Heart left ventricle (tissue), 16 donors: ENCODE results near the gene PACRG. TPM values are rescaled to one million over a fixed set of nuclear protein-coding genes. Genes with fewer than 3 reads are reported as not detected.

ENCODE experiments used
- ATAC-seq, 4 donors: fragments of 200-7000 bp; cut with Tn5 transposase; one replicate each; pipeline ENCODE4 v1.9.1; 2020 to 2022; ENCODE audit warnings: moderate library complexity in 4 of 4, mild to moderate bottlenecking in 3 of 4, moderate number of reproducible peaks in 1 of 4
- DNase-seq, 5 donors: peaks; one replicate each; pipeline ENCODE4 v3.0.0-alpha.2; 2020
- H3K27ac ChIP-seq, 12 donors: fragments of 200-600 bp; sonication (generic) in 4 of 12; one replicate each; pipeline versions ENCODE4 v1.5.0 to v1.8.0; 2016 to 2022; ENCODE audit warnings: mild to moderate bottlenecking in 2 of 12
- H3K27me3 ChIP-seq, 9 donors: fragments of 200-600 bp; sonication (generic) in 2 of 9; one replicate each; pipeline versions ENCODE4 v1.5.1 to v1.8.0; 2016 to 2022; ENCODE audit warnings: mild to moderate bottlenecking in 3 of 9
- H3K36me3 ChIP-seq, 9 donors: fragments of 200-600 bp; sonication (generic) in 2 of 9; one replicate each; pipeline versions ENCODE4 v1.5.0 to v1.8.0; 2018 to 2022; ENCODE audit warnings: mild to moderate bottlenecking in 2 of 9
- H3K4me1 ChIP-seq, 12 donors: fragments of 200-600 bp; sonication (generic) in 4 of 12; one replicate each; pipeline versions ENCODE4 v1.5.0 to v1.8.0; 2016 to 2022; ENCODE audit warnings: mild to moderate bottlenecking in 3 of 12
- H3K4me3 ChIP-seq, 12 donors: fragments of 200-600 bp; sonication (generic) in 4 of 12; one replicate each; pipeline versions ENCODE4 v1.5.0 to v1.8.0; 2017 to 2022; ENCODE audit warnings: mild to moderate bottlenecking in 9 of 12, moderate library complexity in 4 of 12
- H3K9me3 ChIP-seq, 12 donors: fragments of 200-600 bp; sonication (generic) in 4 of 12; one replicate each; pipeline versions ENCODE4 v1.5.0 to v1.8.0; 2016 to 2022; ENCODE audit warnings: mild to moderate bottlenecking in 1 of 12
- CTCF ChIP-seq, 12 donors: fragments of 200-600 bp; sonication (generic) in 4 of 12; IDR thresholded peaks; one replicate each; pipeline versions ENCODE4 v1.5.0 to v1.8.0; 2018 to 2022; ENCODE audit warnings: antibody characterized with exemption in 12 of 12, mild to moderate bottlenecking in 5 of 12
- POLR2A ChIP-seq, 2 donors: fragments of 450-650 bp; IDR thresholded peaks; one replicate each; pipeline ENCODE4 v1.6.1; 2017; ENCODE audit warnings: antibody characterized with exemption in 2 of 2, mild to moderate bottlenecking in 2 of 2, moderate library complexity in 2 of 2
- WGBS, 4 donors: extraction: QIAGEN DNeasy Blood & Tissue Kit in 2 of 4; methylation state at CpG; one replicate each; pipeline versions ENCODE4 v1.1.5 to v1.1.7; 2013 to 2018; 5-methylcytosine and 5-hydroxymethylcytosine counted together
- intact Hi-C, 10 donors: fragments of 100-400 bp; cut with DNase I; formaldehyde crosslinking; loops; one replicate each; pipeline versions ENCODE4 v1.11.1 to v1.14.2; 2022
- polyA plus RNA-seq, 2 donors: library from polyadenylated mRNA; stranded (reverse); fragments of 200-250 nt; gene quantifications; one replicate each; pipeline ENCODE4 v1.2.3, GENCODE V29; 2013
- total RNA-seq, 9 donors: library from RNA; depleted of rRNA in 2 of 9; stranded (reverse); fragments of >200 nt in 2 of 9; fragmentation: NEBNext Ultra II Directional in 3 of 9; extraction: Animal tissue kit (Norgen Biotek cat#: 25700) in 3 of 9; gene quantifications; one replicate each; pipeline versions ENCODE4 v1.1.0 to v1.2.4, GENCODE V29; 2016 to 2023
- donor health status: ischemic (EF 13 %, LVEDD 7.1; RV severe dilation, severe dysfunction).
- donor health status: healthy with polysubstance abuse.
- donor health status: DM: no; HTN: yes; CAD: no.
- donor health status: DM: no; HTN: no; CAD: no.
- donor health status: ischemic (EF 25% LVEDD 6.9; RV normal size, moderate dysfunction).
- donor health status: ischemic (EF 25% LVEDD 5.7; RV mildly dilated, moderate dysfunction).
- donor health status: healthy.
- donor health status: DM: yes; HTN: yes; CAD: no.
- donor health status: ischemic (EF 35%, LVEDD 5.7; RV mildly dilated, moderate dysfunction).
- donor health status: nonischemic (EF 11% LVEDD 7.7; RV severe dilation, severe dysfunction).
- donor health status: DM: yes; HTN: yes; CAD: no.
- donor health status: PGD.
- donor health status: ischemic (EF 29% LVEDD 5.4; RV normal size, mild dysfunction).
- donor health status: nonischemic (EF 23%, LVEDD 6.1; RV moderate dilation, normal function).

PACRG gene
- total and polyA plus RNA-seq, 11 donors = 2.0 to 83.3 (median 11.8) TPM

- Histone ChIP-seq H3K36me3 (no peaks in the 10 kb centered on the region), H3K27ac (no peak overlapping the region), H3K27me3 (peaks cover 0 to 4% (median 0%) of the 10 kb centered on the region in 9 donors), H3K4me1 (peaks cover 0 to 5% (median 0%) of the 10 kb centered on the region in 12 donors), H3K9me3 (no peaks in the 10 kb centered on the region), H3K4me3 (no peak overlapping the region)
- no peak for TF ChIP-seq POLR2A (IDR thresholded peaks at IDR 0.05)
- no peak for TF ChIP-seq CTCF (IDR thresholded peaks at IDR 0.05)
- intact Hi-C loops = no loop called here
- 91 to 95% (median 94%) methylated on average over 6 of the region's 6 CpGs for whole genome bisulfite sequencing, 4 donors
- ATAC-seq = no peak
- DNase-seq = no peak
Measured at GRCh38 chr6:163152701-163153100, 424.9 kb downstream of the PACRG start.

- DNase-seq = no peak
- WGBS, 4 donors = 96 to 99% (median 98%) methylated on average over 1 of the region's 1 CpG
- no peaks in the 10 kb centered on the region for H3K27me3 ChIP-seq
- H3K36me3 ChIP-seq = no peaks in the 10 kb centered on the region
- no peaks in the 10 kb centered on the region for H3K9me3 ChIP-seq
- H3K4me3 ChIP-seq = no peak overlapping the region
- H3K27ac ChIP-seq = no peak overlapping the region
- intact Hi-C loops = no loop called here
- no peak for ATAC-seq
- TF ChIP-seq POLR2A (IDR thresholded peaks at IDR 0.05) = no peak
- no peak for TF ChIP-seq CTCF (IDR thresholded peaks at IDR 0.05)
- H3K4me1 ChIP-seq = peaks cover 0 to 6% (median 0%) of the 10 kb centered on the region in 12 donors
Measured at GRCh38 chr6:163159110-163159509, 431.3 kb downstream of the PACRG start.

GRCh38 chr6:163159689-163160088 lies 431.9 kb downstream of the PACRG start:
- Histone ChIP-seq H3K4me3 (no peak overlapping the region), H3K27me3 (no peaks in the 10 kb centered on the region), H3K4me1 (peaks cover 0 to 6% (median 0%) of the 10 kb centered on the region in 12 donors), H3K36me3 (no peaks in the 10 kb centered on the region), H3K9me3 (no peaks in the 10 kb centered on the region), H3K27ac (no peak overlapping the region)
- no peak for TF ChIP-seq POLR2A (IDR thresholded peaks at IDR 0.05)
- TF ChIP-seq CTCF (IDR thresholded peaks at IDR 0.05) = no peak
- no peak for DNase-seq
- WGBS, 4 donors = 44 to 61% (median 57%) methylated on average over 10 of the region's 10 CpGs
- intact Hi-C loops = loop anchor here in 2 of 10 donors (10.0 kb wide), 1 partner anchor 305 kb away; no protein-coding TSS in a partner anchor
- ATAC-seq = peak in 2 of 4 donors; percentile 50 to 57

- H3K27me3 ChIP-seq = no peaks in the 10 kb centered on the region
- H3K9me3 ChIP-seq = no peaks in the 10 kb centered on the region
- H3K27ac ChIP-seq = no peak overlapping the region
- no peak overlapping the region for H3K4me3 ChIP-seq
- ATAC-seq (no peak), DNase-seq (no peak)
- peaks cover 0 to 5% (median 0%) of the 10 kb centered on the region in 12 donors for H3K4me1 ChIP-seq
- intact Hi-C loops = loop anchor here in 2 of 10 donors (10.0 kb wide), 1 partner anchor 307 kb away; no protein-coding TSS in a partner anchor
- H3K36me3 ChIP-seq = no peaks in the 10 kb centered on the region
- WGBS, 4 donors = 88 to 95% (median 92%) methylated on average over 11 of the region's 11 CpGs
- TF ChIP-seq CTCF (IDR thresholded peaks at IDR 0.05) = no peak
- no peak for TF ChIP-seq POLR2A (IDR thresholded peaks at IDR 0.05)
Measured at GRCh38 chr6:163162007-163162873, 434.5 kb downstream of the PACRG start.
